Measurements from ENCODE around the gene SPEM1.
A peak's percentile ranks its signal among the peaks of the same experiment; 100 is the strongest.

SPEM1 gene

GRCh38 chr17:7418472-7419152 is 1.5 kb upstream of the SPEM1 start:
- no peak for DNase-seq (ENCODE audit: low read depth in 2 of 2)

GRCh38 chr17:7421186-7421585 is 1.1 kb downstream of the SPEM1 start:
- DNase-seq (ENCODE audit: low read depth in 2 of 2), result no peak

GRCh38 chr17:7423679-7424078 is 3.6 kb downstream of the SPEM1 start:
- DNase-seq (ENCODE audit: low read depth in 2 of 2), result no peak

- DNase-seq (ENCODE audit: low read depth in 2 of 2), result no peak
Observed at GRCh38 chr17:7425316-7425715, 5.2 kb downstream of the SPEM1 start, which contains the start of gene SPEM2. Gene SPEM2 (plus strand): TSS chr17:7425616. CDS start chr17:7425689, 73 bp downstream.

- DNase-seq (ENCODE audit: low read depth in 2 of 2), result no peak
Observed at GRCh38 chr17:7425756-7426155, 5.6 kb downstream of the SPEM1 start.

- DNase-seq (ENCODE audit: low read depth in 2 of 2), result no peak
Observed at GRCh38 chr17:7426203-7426863, 6.2 kb downstream of the SPEM1 start.

- no peak for DNase-seq (ENCODE audit: low read depth in 2 of 2)
Observed at GRCh38 chr17:7426896-7427489, 6.9 kb downstream of the SPEM1 start.

GRCh38 chr17:7427549-7427948 is 7.4 kb downstream of the SPEM1 start:
- DNase-seq (ENCODE audit: low read depth in 2 of 2), result no peak

- no peak for DNase-seq (ENCODE audit: low read depth in 2 of 2)
Observed at GRCh38 chr17:7428557-7428956, 8.4 kb downstream of the SPEM1 start, which contains the start of gene SPEM3. Gene SPEM3 (plus strand): TSS chr17:7428857. CDS start chr17:7428903, 46 bp downstream.

- no peak for DNase-seq (ENCODE audit: low read depth in 2 of 2)
Observed at GRCh38 chr17:7429722-7430121, 9.6 kb downstream of the SPEM1 start.

- no peak for DNase-seq (ENCODE audit: low read depth in 2 of 2)
Observed at GRCh38 chr17:7431231-7431630, 11.1 kb downstream of the SPEM1 start.

GRCh38 chr17:7432296-7432695 is 12.2 kb downstream of the SPEM1 start:
- no peak for DNase-seq (ENCODE audit: low read depth in 2 of 2)

- peak; percentile 44 to 51 for DNase-seq (ENCODE audit: low read depth in 2 of 2)
Observed at GRCh38 chr17:7435676-7436555, 15.8 kb downstream of the SPEM1 start.

GRCh38 chr17:7436556-7437368 is 16.6 kb downstream of the SPEM1 start:
- peak; percentile 69 to 76 for DNase-seq (ENCODE audit: low read depth in 2 of 2)

- DNase-seq (ENCODE audit: low read depth in 2 of 2), result no peak
Observed at GRCh38 chr17:7437369-7437863, 17.3 kb downstream of the SPEM1 start.

GRCh38 chr17:7437950-7438614 is 18.0 kb downstream of the SPEM1 start:
- DNase-seq (ENCODE audit: low read depth in 2 of 2), result peak; percentile 55 to 57

GRCh38 chr17:7438656-7439460 is 18.7 kb downstream of the SPEM1 start:
- DNase-seq (ENCODE audit: low read depth in 2 of 2), result no peak

GRCh38 chr17:7439462-7440112 is 19.5 kb downstream of the SPEM1 start, which contains the start of gene FGF11:
Gene FGF11 (plus strand): TSS chr17:7439512. CDS start chr17:7439621, 109 bp downstream.
- DNase-seq (ENCODE audit: low read depth in 2 of 2), result no peak

Data from stimulated activated CD4-positive, alpha-beta T cell treated with anti-CD3 and anti-CD28 coated beads, Interleukin-4, amount 100 ng/mL, for 48 hours (primary cell).